Lower leg skin (tissue), 4 donors: ENCODE measurements around the gene SLC7A5. TPM values are rescaled to one million over a fixed set of nuclear protein-coding genes. Genes with fewer than 3 reads are reported as not detected.

Experiments used
- DNase-seq, 2 donors: peaks; one replicate each; pipeline ENCODE4 v3.0.0-alpha.2; 2019; ENCODE audit warnings: low spot score in 2 of 2
- H3K4me3 ChIP-seq: fragments of 200-600 bp; sonication (generic); 2 replicates; pipeline ENCODE4 v1.5.1; 2017; ENCODE audit warnings: mild to moderate bottlenecking, low read depth; ENCODE audit not compliant: poor library complexity, severe bottlenecking
- POLR2A ChIP-seq, 2 donors: fragments of 450-650 bp; IDR thresholded peaks; one replicate each; pipeline ENCODE4 v1.6.1; 2016 to 2017; ENCODE audit warnings: antibody characterized with exemption in 2 of 2, mild to moderate bottlenecking in 1 of 2, moderate library complexity in 1 of 2
- WGBS, 2 donors: methylation state at CpG; one replicate each; pipeline ENCODE4 v1.1.5; 2018; 5-methylcytosine and 5-hydroxymethylcytosine counted together
- intact Hi-C: fragments of 100-400 bp; cut with DNase I; formaldehyde crosslinking; loops from one replicate; pipeline ENCODE4 v1.15.0; 2023; ENCODE audit warnings: low total_unique reads
- total RNA-seq, 4 donors: library from RNA; depleted of rRNA; stranded (reverse); fragments of >200 nt; gene quantifications; one replicate each; pipeline ENCODE4 v1.1.0, GENCODE V29; 2016
- TF ChIP-seq, protein P1 (sequence below), 3 donors: fragments of 450-650 bp; IDR thresholded peaks; one replicate each; pipeline ENCODE4 v1.5.1; 2016; ENCODE audit warnings: antibody characterized with exemption in 3 of 3, mild to moderate bottlenecking in 3 of 3, moderate library complexity in 2 of 3

SLC7A5 gene
- total RNA-seq, 4 donors from 2014 or later = 8.0 to 39.0 (median 19.4) TPM

DNA sequence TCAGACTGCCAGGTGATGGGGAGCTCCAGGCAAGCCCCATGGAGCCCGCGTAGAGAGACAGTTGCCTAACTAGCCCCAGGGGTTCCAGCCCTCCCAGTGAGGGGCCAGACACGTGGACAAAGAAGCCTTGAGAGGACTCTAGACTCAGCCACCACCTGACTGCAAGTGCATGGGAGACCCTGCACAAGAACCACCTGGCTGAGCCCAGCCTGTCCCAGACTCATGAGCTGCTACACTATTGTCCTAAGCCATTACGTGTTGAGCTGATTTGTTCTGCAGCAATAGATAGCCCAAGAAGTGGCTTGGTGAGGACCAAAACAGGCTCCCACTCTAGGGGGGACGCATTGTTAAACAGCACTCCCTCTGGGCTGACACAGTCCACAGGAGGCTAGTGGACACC is 65.9 kb downstream of the SLC7A5 start:
- TF ChIP-seq POLR2A (IDR thresholded peaks at IDR 0.05) = no peak
- TF ChIP-seq, protein P1, sequence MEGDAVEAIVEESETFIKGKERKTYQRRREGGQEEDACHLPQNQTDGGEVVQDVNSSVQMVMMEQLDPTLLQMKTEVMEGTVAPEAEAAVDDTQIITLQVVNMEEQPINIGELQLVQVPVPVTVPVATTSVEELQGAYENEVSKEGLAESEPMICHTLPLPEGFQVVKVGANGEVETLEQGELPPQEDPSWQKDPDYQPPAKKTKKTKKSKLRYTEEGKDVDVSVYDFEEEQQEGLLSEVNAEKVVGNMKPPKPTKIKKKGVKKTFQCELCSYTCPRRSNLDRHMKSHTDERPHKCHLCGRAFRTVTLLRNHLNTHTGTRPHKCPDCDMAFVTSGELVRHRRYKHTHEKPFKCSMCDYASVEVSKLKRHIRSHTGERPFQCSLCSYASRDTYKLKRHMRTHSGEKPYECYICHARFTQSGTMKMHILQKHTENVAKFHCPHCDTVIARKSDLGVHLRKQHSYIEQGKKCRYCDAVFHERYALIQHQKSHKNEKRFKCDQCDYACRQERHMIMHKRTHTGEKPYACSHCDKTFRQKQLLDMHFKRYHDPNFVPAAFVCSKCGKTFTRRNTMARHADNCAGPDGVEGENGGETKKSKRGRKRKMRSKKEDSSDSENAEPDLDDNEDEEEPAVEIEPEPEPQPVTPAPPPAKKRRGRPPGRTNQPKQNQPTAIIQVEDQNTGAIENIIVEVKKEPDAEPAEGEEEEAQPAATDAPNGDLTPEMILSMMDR (IDR thresholded peaks at IDR 0.05) = no peak
- no peak overlapping the region for H3K4me3 ChIP-seq
- intact Hi-C loops = no loop called here
- 93 to 98% methylated on average over 5 of the region's 5 CpGs for WGBS, 2 donors
- no peak for DNase-seq

DNA sequence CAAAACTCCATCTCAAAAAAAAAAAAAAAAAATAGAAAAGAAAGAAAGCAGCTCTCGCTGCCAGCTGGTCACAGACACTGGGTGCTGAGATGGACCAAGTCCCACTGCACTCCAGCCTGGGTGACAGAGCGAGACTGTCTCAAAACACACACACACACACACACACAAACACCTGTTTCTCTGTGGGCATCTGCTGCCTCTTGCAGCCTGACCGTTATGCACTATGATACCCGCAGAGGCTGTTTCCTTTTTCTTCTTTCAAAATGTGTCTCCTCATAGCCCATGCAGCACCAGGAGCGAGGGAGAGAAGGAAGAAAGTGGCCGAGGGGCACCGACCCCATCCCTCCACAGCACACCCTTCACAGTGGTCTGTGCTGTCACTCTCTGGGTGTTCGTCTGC is 66.6 kb downstream of the SLC7A5 start:
- intact Hi-C loops = no loop called here
- no peak overlapping the region for H3K4me3 ChIP-seq
- 84 to 87% methylated on average over 8 of the region's 8 CpGs for WGBS, 2 donors
- DNase-seq = no peak
- no peak for TF ChIP-seq POLR2A (IDR thresholded peaks at IDR 0.05)
- TF ChIP-seq, protein P1 (IDR thresholded peaks at IDR 0.05) = no peak

DNA sequence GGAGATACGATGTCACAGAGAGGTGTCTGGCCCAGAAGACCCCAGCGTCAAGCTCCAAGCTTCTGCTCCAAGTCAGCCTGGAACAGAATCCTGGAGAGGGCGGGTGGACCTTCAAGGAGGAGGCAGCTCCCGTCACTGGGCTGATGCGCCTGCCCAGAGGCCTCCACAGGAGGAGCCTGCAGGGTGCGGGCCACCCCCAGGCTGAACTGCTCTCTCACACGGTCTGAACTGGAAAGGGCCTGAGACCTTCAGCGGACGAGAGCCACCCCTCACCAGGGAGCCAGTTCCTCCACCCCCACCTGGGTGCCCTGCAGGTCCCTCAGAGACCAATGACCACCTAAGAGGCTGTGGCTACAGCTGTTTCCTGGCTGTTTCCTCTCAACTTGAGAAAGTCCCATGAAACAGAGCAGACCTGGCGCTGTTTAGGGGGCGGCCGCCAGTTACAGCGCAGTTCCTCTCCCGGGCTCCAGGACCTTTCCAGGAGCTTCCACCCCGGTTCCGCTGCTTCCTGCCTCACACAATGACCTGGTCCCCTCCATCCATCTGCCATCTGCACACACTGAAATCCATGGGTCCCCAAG is 67.5 kb downstream of the SLC7A5 start:
- no peak for DNase-seq
- TF ChIP-seq, protein P1 (IDR thresholded peaks at IDR 0.05) = no peak
- no peak for TF ChIP-seq POLR2A (IDR thresholded peaks at IDR 0.05)
- 74 to 86% methylated on average over 16 of the region's 16 CpGs for WGBS, 2 donors
- no peak overlapping the region for H3K4me3 ChIP-seq
- intact Hi-C loops = no loop called here

DNA sequence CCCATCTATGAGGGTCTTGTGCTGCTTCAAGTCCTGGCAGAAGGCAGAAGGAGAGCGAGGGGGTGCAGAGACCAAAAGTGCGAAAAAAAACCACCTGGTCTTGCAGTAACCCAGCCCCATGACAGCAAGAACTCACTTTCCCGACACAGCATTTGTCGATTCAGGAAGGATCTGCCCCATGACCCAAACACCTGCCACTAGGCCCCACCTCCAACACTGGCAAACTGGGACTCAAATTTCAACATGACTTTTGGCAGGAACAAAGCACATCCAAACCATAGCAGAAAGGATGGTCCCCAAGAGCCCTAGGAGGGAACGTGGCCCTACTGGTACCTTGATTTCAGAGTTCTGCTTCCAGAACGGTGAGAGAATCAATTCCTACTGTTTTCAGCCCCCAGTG is 68.8 kb downstream of the SLC7A5 start:
- 85 to 93% methylated on average over 6 of the region's 6 CpGs for WGBS, 2 donors
- TF ChIP-seq, protein P1 (IDR thresholded peaks at IDR 0.05) = no peak
- no peak for TF ChIP-seq POLR2A (IDR thresholded peaks at IDR 0.05)
- H3K4me3 ChIP-seq = no peak overlapping the region
- intact Hi-C loops = no loop called here
- no peak for DNase-seq

DNA sequence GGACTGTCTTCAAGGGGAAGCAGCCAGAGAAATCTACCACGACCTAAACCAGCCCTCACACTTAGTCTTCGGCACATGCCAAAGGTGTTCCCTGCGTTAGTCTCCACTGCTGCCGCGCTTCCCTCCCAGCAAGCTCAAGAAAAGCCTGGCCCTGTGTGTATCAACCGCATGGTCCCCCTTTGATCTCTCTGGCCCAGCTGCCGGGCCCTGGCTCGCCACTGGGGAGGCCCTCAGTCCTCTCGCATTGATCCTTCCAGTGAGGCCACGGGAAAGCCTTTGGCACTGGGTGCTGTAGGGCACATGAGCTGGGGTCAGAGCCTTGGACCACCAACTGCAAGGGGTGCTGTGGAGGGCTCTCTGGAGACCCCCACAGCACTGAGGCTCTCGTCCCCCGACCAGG is 74.0 kb downstream of the SLC7A5 start:
- DNase-seq = no peak
- 87 to 89% methylated on average over 7 to 9 of the region's 12 CpGs for WGBS, 2 donors
- TF ChIP-seq, protein P1 (IDR thresholded peaks at IDR 0.05) = no peak
- TF ChIP-seq POLR2A (IDR thresholded peaks at IDR 0.05) = no peak
- intact Hi-C loops = no loop called here
- H3K4me3 ChIP-seq = no peak overlapping the region

DNA sequence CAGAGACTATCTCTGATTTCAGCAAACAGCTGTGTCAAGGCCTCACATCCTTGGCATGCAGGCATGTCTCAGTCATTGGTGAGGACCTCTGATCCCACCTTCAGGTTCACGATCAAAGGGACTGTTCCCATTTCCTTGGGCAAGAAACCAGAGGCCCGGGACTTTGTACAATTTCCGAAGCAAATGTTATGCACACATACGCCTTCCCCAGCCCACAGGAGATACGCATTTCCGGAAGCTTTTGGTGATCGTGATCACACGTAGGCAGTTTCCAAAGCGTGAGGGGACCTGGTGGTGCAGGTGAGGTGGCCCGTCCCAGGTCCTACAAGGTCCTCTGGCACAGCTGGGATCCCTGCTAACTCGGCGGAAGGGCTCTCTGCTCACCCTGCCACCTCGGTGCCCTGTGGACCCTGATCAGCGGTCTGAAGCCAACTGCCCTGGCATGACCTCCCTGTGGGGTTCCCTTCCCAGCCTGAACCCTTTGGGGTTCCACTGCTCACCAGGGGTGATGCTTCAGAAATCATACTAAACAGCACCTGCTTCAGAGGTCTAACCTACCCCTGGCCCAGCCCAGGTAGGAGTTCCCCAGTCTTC is 74.7 kb downstream of the SLC7A5 start:
- WGBS, 2 donors = 84 to 94% methylated on average over 14 of the region's 14 CpGs
- intact Hi-C loops = no loop called here
- no peak for DNase-seq

More for the DNA sequence above, 74.7 kb downstream of the SLC7A5 start:
- H3K4me3 ChIP-seq = no peak overlapping the region
- no peak for TF ChIP-seq POLR2A (IDR thresholded peaks at IDR 0.05)
- TF ChIP-seq, protein P1 (IDR thresholded peaks at IDR 0.05) = no peak
